Lower leg skin (tissue), 3 donors: ENCODE measurements around the gene CDH23.

Source experiments
- CTCF ChIP-seq, 3 donors: fragments of 450-650 bp; IDR thresholded peaks; one replicate each; pipeline ENCODE4 v1.5.1; 2016; ENCODE audit warnings: antibody characterized with exemption in 3 of 3, mild to moderate bottlenecking in 3 of 3, moderate library complexity in 2 of 3
- POLR2A ChIP-seq, 2 donors: fragments of 450-650 bp; IDR thresholded peaks; one replicate each; pipeline ENCODE4 v1.6.1; 2016 to 2017; ENCODE audit warnings: antibody characterized with exemption in 2 of 2, mild to moderate bottlenecking in 1 of 2, moderate library complexity in 1 of 2

GRCh38 chr10:71454347-71454746, 57.6 kb downstream of the CDH23 start:
- TF ChIP-seq POLR2A (IDR thresholded peaks at IDR 0.05) = no peak
- TF ChIP-seq CTCF (IDR thresholded peaks at IDR 0.05) = no peak
